ENCODE measurements around the gene DDX10. TPM values are rescaled to one million over a fixed set of nuclear protein-coding genes. Genes with fewer than 3 reads are reported as not detected.

DDX10 gene
- total and polyA plus RNA-seq, 2 of the 8 experiments (the other 6 are each of a cell fraction or from before 2014, with no cell fraction given) = 49.2 to 52.2 TPM

GRCh38 chr11:108618529-108618928, 46.3 kb upstream of the DDX10 start:
- Histone ChIP-seq H3K18ac (ENCODE audit: extremely low read depth, low read length) (no peak overlapping the region), H3K4me3 (ENCODE audit: extremely low read depth in 1 of 4, insufficient read depth in 2 of 4, low read depth in 3 of 4, low read length in 4 of 4) (no peak overlapping the region), H2BK120ac (replicated peaks; ENCODE audit: low read depth, low read length) (no peak overlapping the region), H4K8ac (ENCODE audit: extremely low read depth, insufficient read depth, low read length) (no peak overlapping the region), H3K23me2 (ENCODE audit: low read depth, low read length) (no peaks in the 10 kb centered on the region), H3K4me2 (ENCODE audit: insufficient read depth in 1 of 2, low read depth in 2 of 2, low read length in 2 of 2) (no peak overlapping the region), H2BK5ac (ENCODE audit: low read depth, low read length) (no peak overlapping the region), H3K27ac (ENCODE audit: low read depth, low read length) (no peak overlapping the region), H2BK12ac (ENCODE audit: low read depth, low read length) (no peak overlapping the region), H2AK5ac (ENCODE audit: low read depth, low read length) (no peak overlapping the region), H3K79me2 (ENCODE audit: control insufficient read depth in 1 of 2, insufficient read depth in 2 of 2, low read length in 2 of 2) (no peaks in the 10 kb centered on the region), H3K23ac (ENCODE audit: insufficient read length) (no peak overlapping the region), H4K5ac (ENCODE audit: insufficient read length, low read depth, low read length) (no peak overlapping the region), H3K27me3 (replicated peaks in 1 of 4; ENCODE audit: control insufficient read depth in 3 of 4, extremely low read depth in 1 of 4, insufficient read depth in 3 of 4, low read length in 3 of 4) (no peaks in the 10 kb centered on the region), H3K56ac (replicated peaks; ENCODE audit: insufficient read length, low read depth, low read length) (no peak overlapping the region), H3K9me3 (ENCODE audit: insufficient read depth in 2 of 2, low read depth in 1 of 2, low read length in 1 of 2) (no peaks in the 10 kb centered on the region), H4K20me1 (replicated peaks in 1 of 2; ENCODE audit: control insufficient read depth in 1 of 2, insufficient read depth in 2 of 2, low read length in 2 of 2) (no peaks in the 10 kb centered on the region), H3K4me1 (replicated peaks in 1 of 4; ENCODE audit: control insufficient read depth in 3 of 4, insufficient read depth in 4 of 4, low read length in 3 of 4) (no peaks in the 10 kb centered on the region), H3K79me1 (ENCODE audit: low read depth, low read length) (no peaks in the 10 kb centered on the region), H2BK15ac (ENCODE audit: low read length) (no peak overlapping the region), H4K91ac (replicated peaks; ENCODE audit: insufficient read length, low read length) (no peak overlapping the region), H3K4ac (replicated peaks; ENCODE audit: insufficient read length, low read depth, low read length) (no peak overlapping the region), H2AFZ (ENCODE audit: low read length) (no peak overlapping the region), H3K36me3 (ENCODE audit: control insufficient read depth in 2 of 4, insufficient read depth in 4 of 4, low read length in 3 of 4) (no peaks in the 10 kb centered on the region), H2BK20ac (ENCODE audit: low read length) (no peak overlapping the region), H3K14ac (ENCODE audit: insufficient read length) (no peak overlapping the region), H3K9ac (replicated peaks in 1 of 4; ENCODE audit: extremely low read depth in 1 of 4, low read depth in 3 of 4, low read length in 3 of 4) (no peak overlapping the region)
- FAIRE-seq (no peak), DNase-seq (ENCODE audit: low read depth in 1 of 2, low spot score in 2 of 2) (no peak)
- 96% methylated on average over 1 of the region's 1 CpG; no CpG with 5 or more reads in 1 of the 2 experiments for WGBS, 2 experiments (ENCODE audit: extremely low coverage in 1 of 2, insufficient coverage in 1 of 2, insufficient read length in 1 of 2, insufficient replicate concordance in 2 of 2, low coverage in 1 of 2, low lambda C conversion rate in 2 of 2, missing lambda C conversion rate in 1 of 2)
- POLR2A ChIA-PET (ENCODE audit: partially characterized antibody) = no interaction called here
- CTCF ChIA-PET (ENCODE audit: partially characterized antibody) = no interaction called here
- TF ChIP-seq SP1 (IDR thresholded peaks at IDR 0.05; ENCODE audit: low read depth, low read length) = no peak
- TF ChIP-seq CEBPB (IDR thresholded peaks at IDR 0.05; ENCODE audit: low read depth, low read length) = no peak
- no peak for TF ChIP-seq SUZ12 (IDR thresholded peaks at IDR 0.05; ENCODE audit: low read length)
- TF ChIP-seq KDM4A (IDR thresholded peaks at IDR 0.05; ENCODE audit: low read depth, low read length, severe bottlenecking) = no peak
- no peak for TF ChIP-seq CBX5 (IDR thresholded peaks at IDR 0.05; ENCODE audit: low read depth, low read length)
- no peak for TF ChIP-seq RAD21 (IDR thresholded peaks at IDR 0.05 in 1 of 2, conservative IDR thresholded peaks at IDR 0.05 in 1 of 2; ENCODE audit: low read depth in 2 of 2, low read length in 2 of 2)
- no peak for TF ChIP-seq HDAC6 (IDR thresholded peaks at IDR 0.05; ENCODE audit: low read depth, low read length)
- TF ChIP-seq PHF8 (conservative IDR thresholded peaks at IDR 0.05; ENCODE audit: low read depth, low read length) = no peak
- TF ChIP-seq TBP (IDR thresholded peaks at IDR 0.05; ENCODE audit: low read depth, low read length) = no peak
- TF ChIP-seq GABPA (IDR thresholded peaks at IDR 0.05; ENCODE audit: borderline replicate concordance, insufficient read depth, low read length) = no peak
- no peak for TF ChIP-seq MAX (IDR thresholded peaks at IDR 0.05)
- no peak for TF ChIP-seq ATF2 (IDR thresholded peaks at IDR 0.05; ENCODE audit: low read length)
- TF ChIP-seq RFX5 (IDR thresholded peaks at IDR 0.05; ENCODE audit: borderline replicate concordance, low read depth, low read length) = no peak

Data from H1 (cell line).